AG08395 (cell line): ENCODE data around the gene HOXA3.

Source experiments
- DNase-seq: peaks from one replicate; pipeline ENCODE4 v3.0.0; 2012; ENCODE audit warnings: mixed read lengths, low spot score

HOXA3 gene

DNA sequence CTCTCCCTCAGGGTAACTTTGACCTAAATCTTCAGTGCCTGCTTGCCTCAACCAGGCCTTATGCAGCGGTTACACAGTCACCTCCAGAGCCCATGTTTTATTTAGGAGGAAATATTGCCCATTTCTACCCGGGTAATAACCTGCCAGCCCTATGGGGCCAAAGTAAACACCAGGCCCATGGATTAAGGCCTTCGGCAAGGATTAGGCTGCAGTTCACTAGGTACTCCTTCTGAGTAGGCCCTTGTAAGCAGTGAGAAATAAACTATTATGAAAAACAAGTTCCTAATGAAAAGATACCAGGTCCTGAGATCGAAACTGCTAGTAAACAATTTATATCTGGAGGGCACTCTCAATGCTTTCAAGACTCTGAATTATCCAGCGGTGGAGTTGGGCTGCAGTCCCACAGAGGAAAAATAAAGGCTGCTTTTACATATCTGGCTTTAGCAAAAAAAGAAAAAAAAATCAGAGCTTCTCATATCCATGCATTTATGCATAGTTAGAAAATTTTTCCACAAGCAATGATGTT lies 25.5 kb upstream of the HOXA3 start:
- no peak for DNase-seq

DNA sequence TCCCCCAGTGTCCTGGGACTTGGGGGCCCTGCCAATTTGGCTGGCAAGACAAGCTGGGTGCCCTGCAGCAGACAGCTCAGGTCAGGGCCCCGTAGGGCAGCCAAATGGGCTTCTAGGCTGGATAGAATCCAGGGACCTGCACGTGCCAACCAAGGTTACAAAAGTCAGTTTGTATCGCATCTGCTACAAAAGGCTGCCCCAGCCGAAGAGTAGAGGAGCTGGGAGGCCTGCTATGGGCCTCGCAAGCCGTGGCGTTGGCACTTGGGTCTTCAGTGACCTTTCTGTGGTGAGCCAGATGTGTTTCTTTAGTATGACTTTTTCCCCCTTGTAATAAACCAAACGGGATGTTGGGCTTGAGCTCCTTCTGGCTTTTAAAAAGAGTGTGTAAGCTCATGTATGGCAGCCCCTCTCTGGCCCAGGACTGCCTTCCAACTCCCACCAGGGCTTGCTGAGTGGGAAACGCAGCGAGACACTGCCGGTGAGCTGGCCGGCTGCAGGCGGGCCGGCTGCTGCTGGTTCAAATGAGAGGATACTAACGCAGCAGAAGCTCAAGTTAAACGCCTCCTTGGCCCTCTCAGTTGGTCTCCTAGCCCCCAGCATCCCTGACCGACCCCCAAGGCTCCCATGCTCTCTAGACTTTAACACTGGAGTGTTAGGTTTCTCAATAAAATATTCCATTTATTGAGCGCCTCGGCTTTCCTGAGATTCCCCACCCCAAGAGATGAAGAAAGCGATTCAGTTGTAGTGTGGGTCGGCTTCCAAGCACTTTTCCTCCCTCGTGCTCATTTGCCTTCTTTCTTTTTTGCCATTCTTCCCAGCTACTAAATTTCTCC lies 24.8 kb upstream of the HOXA3 start:
- no peak for DNase-seq

DNA sequence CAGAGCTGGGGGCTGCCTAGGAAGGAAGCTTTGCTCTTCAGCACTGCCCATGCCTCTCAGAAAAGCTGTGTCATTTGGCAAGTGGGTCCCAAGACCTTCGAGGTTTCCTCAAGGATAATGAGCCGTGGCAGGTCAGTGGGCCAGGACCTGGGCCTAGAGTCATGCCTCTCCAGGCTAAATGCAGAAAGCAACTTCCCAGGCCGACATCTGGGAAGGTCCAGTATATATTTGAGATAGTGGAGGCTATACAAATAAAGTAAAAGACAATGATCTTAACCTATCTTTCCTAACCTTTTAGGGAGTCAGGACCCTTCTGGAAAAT lies 24.1 kb upstream of the HOXA3 start:
- DNase-seq, result no peak

GRCh38 chr7:27175626-27176523 lies 23.5 kb upstream of the HOXA3 start:
- DNase-seq, result no peak

DNA sequence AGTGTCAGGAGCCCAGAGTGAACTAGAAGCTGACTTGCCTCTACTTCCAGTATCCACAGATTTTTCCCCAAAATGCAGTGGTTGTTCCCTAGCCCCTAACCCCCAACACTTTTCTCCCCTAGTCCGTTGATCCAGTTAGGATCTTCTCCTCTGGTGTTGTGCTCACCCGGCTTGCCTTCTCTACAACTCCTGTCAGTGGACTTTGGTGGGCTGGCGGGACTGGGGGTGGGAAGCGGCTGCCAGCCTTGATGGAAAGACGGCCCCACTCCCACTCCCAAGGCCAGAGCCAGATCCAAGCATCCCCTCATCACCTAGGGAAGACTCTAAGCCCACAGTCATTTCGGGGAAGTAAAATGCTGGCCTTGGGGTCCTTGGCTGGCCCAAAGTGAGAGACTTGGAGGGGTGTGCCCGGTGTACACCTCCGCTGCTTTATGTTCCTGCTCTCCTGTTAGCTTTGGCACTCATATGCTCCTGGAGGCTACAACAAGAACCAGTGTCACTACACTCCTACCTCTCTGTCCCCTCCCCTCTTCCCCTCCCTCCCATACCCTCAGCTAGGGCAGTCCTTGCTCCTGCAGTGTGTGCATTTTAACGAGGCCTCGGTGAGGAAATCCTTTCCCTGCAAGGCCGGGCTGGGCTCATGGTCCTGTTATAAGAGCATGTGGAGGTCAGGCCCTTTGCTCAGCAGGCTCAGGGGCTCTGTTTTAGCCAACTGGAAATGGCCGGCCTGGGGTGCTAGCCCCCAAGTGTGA lies 22.7 kb upstream of the HOXA3 start:
- DNase-seq, result no peak

- DNase-seq, result peak; percentile 66
Observed at GRCh38 chr7:27173956-27174873, 21.8 kb upstream of the HOXA3 start, which contains the start of gene HOXA10. Gene HOXA10, minus strand, starts transcription at chr7:27174320. Its CDS starts 14 bp downstream, at chr7:27174306.

DNA sequence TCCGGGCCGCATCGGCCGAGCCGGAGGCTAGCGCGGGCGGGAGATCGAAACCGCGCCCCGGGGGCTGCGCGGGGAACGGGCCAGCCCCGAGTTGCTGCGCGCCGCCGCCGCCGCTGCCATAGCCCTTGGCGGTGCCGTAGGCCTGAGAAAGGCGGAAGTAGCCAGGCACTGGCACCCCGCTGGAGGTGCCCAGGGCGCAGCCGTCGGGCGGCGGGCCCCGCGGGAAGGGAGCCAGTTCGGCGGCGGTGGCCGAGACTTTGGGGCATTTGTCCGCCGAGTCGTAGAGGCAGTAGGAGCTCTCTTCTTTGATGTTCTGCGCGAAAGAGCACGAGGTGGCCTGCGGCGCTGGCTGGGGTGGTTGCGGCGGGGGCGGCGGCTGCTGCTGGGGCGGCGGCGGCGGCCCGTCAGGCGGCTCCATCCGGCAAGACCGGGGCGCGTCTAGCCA lies 21.1 kb upstream of the HOXA3 start:
- DNase-seq, result no peak

DNA sequence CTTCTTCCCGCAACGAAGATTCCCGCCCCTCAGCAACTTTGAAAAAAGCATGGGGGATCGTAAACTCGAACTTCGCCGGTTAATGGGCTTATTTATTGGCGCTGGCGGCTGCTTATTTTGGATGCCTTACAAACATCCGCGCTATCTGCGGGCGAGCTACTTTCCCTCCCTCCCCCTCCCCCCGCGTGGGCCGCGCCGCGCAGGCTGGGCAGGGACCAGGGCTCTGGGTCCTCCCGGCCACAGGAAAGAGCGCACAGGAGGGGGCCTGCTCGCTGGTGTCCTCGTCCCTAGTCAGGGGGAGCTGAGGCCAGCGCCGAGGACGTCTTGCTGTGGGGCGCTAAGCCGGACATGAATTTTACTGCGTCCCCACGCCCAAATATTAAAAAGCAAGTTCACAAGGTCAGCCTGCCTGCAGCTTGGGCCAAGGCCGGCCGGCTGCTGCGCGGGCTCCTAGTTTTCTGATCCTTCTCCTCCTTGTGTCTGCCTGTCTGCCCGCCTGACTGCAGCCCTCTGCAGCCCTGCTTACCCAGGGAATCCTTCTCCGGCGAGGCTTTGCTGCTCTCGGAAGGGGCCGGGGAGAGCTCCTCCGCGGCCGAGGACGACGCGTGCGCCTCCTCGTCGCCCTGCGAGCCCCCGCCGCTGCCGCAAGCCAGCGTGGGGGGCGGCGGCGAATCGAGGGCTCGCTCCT lies 20.6 kb upstream of the HOXA3 start:
- DNase-seq, result peak; percentile 64

DNA sequence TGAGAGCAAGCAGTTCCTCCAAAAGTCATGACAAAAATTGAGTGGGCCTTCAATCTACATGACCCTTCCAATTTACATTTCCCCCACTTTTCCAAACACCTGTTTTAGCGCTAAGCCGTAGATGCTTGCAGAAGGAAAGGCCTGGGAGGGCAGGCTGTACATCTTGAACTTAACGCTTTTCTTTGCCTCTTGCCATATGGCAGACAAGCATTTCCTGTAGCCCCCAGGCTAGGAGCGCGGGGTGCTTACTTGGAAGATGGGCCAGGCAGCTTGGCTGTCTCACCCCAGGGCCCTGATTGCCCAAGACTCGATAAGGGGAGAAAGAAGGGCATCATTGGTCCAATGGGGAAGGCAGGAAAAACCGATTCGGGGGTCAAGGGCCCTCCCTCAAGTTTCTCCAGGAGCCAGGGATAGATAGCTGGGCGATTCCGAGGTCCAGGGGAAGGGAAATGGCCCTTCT lies 20.0 kb upstream of the HOXA3 start:
- peak; percentile 4 for DNase-seq

GRCh38 chr7:27171637-27172314 lies 19.4 kb upstream of the HOXA3 start:
- no peak for DNase-seq

DNA sequence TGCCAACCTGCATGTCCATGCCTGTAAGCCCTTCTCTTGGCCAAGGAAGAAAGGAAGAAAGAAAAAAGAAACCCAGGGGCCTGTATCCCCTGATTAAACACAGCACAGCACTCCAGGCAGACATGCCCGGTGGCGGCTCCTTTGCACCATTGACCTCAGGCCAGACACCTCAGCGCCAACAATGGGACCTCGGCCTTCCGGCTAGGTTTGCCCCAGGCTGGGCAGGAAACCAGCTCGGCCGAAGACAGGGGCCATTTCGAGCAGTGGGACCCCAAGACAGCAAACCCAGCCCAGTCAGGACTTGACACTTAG lies 18.9 kb upstream of the HOXA3 start:
- DNase-seq, result no peak

GRCh38 chr7:27170426-27171324 lies 18.3 kb upstream of the HOXA3 start:
- DNase-seq, result no peak

GRCh38 chr7:27169658-27170425 lies 17.5 kb upstream of the HOXA3 start:
- DNase-seq, result no peak

GRCh38 chr7:27168265-27168947 lies 16.0 kb upstream of the HOXA3 start:
- DNase-seq, result no peak

GRCh38 chr7:27167916-27168264 lies 15.5 kb upstream of the HOXA3 start:
- no peak for DNase-seq

DNA sequence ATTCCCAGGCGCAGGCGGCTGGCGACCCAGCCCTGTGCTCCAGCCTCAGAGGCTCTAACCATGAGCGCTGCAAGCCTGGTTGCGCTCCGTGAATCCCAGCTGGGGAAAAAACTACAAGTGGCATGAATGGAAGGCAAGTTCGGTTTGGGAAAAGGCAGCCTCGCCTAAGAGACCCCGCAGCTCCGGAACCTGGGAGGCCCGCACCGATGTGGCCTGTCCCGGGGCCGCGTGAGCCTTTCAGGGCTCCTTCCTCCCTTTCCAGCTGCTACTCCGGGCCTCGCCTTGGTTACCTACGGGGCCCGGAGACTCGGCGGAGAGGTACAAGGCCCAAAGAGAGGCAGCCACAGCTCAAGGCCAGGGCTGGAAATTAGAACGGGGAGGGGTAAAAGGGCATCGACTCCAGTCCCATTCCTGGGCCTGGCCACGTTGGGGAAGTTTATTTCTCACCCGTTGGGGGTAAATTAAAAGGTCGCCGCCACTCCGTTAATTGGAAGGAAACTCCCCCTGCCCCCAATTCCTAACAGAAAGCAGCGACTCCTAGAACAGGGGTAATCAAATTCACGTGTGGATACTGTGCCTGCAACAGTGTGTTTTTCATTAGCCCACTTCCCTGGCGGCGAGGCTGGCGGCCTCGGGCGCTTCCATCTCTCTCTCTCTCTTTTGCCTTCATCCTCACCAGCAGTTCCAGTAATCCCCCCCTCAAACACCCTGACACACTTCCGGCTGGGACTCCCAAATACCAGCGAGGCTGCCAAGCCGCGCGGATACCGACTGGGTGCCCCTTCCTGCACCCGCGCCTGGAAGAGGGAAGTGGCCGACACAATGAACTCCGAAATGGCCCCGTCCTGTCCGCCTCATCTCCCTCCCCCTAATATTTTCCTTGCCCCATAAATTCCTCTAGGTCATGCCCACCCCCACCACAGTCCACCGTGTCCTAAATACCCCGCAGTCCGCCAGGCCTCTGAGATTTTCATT lies 14.4 kb upstream of the HOXA3 start:
- no peak for DNase-seq
